ENCODE data around the gene CCDC91. TPM values are rescaled to one million over a fixed set of nuclear protein-coding genes. Genes with fewer than 3 reads are reported as not detected.

Gene CCDC91
- polyA plus RNA-seq, 1 donor (not counting 4 experiments of a cell fraction or from before 2014, with no cell fraction given) = 26.5 TPM

DNA sequence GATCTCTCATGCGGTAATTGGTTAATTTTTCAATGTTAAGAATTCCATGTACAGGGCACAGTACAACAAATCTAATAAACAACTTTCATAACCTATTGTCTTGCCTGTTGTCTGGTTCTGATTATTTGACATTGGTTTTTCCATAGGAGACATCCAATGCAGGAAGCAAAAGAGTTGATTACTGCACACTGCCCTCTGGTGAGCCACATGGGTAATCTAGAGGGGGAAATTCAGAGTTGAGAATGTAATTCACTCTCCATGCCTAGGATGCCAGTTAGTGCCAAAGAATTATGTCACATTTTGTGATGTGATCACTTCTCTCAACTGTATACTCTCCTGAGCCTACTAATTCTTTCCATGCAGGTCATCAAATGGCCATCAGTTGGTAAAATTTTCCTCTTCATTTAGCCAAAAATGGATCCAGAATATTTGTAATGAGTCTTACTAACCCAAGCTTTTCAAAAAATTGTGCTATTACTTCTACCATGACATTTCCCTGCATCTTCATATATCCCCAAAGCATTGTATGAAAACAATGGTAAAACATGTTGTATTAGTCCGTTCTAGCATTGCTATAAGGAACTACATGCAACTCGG lies 17.7 kb upstream of the CCDC91 start:
- Histone ChIP-seq H3K9ac (ENCODE audit: control insufficient read depth, extremely low read depth, insufficient read depth, low read length) (no peak overlapping the region), H3K79me2 (ENCODE audit: control insufficient read depth, insufficient read depth, low read length) (no peaks in the 10 kb centered on the region), H3K27me3 (ENCODE audit: control insufficient read depth, extremely low read depth, insufficient read depth, low read length) (no peaks in the 10 kb centered on the region), H4K20me1 (ENCODE audit: control insufficient read depth, extremely low read depth, insufficient read depth, low read length) (no peaks in the 10 kb centered on the region), H3K9me1 (ENCODE audit: control insufficient read depth, extremely low read depth, insufficient read depth, low read length) (no peaks in the 10 kb centered on the region), H3K4me3 (ENCODE audit: control insufficient read depth in 2 of 3, extremely low read depth in 1 of 3, insufficient read depth in 2 of 3, low read depth in 1 of 3, low read length in 3 of 3) (no peak overlapping the region), H3K4me1 (ENCODE audit: control insufficient read depth, extremely low read depth, insufficient read depth, low read length) (peaks cover 11% of the 10 kb centered on the region), H3K9me3 (ENCODE audit: control insufficient read depth, low read depth, low read length) (no peaks in the 10 kb centered on the region), H3K36me3 (ENCODE audit: control insufficient read depth in 2 of 2, extremely low read depth in 1 of 2, insufficient read depth in 2 of 2, low read length in 2 of 2) (no peaks in the 10 kb centered on the region), H2AFZ (ENCODE audit: control insufficient read depth, low read length) (no peak overlapping the region), H3K4me2 (ENCODE audit: control insufficient read depth, extremely low read depth, insufficient read depth, low read depth, low read length) (no peak overlapping the region), H3K27ac (ENCODE audit: control insufficient read depth, insufficient read depth, low read length) (peak overlapping the region; percentile 16)
- dilution Hi-C loops (cut with MboI; ENCODE audit: extremely low pct_ligation_motif_present, low sequenced_read_pairs) = no loop called here
- FAIRE-seq (peak; percentile 84), DNase-seq (ENCODE audit: low read depth, low spot score) (no peak)
- TF ChIP-seq EZH2 (IDR thresholded peaks at IDR 0.05; ENCODE audit: low read length) = no peak
- TF ChIP-seq, protein P1, sequence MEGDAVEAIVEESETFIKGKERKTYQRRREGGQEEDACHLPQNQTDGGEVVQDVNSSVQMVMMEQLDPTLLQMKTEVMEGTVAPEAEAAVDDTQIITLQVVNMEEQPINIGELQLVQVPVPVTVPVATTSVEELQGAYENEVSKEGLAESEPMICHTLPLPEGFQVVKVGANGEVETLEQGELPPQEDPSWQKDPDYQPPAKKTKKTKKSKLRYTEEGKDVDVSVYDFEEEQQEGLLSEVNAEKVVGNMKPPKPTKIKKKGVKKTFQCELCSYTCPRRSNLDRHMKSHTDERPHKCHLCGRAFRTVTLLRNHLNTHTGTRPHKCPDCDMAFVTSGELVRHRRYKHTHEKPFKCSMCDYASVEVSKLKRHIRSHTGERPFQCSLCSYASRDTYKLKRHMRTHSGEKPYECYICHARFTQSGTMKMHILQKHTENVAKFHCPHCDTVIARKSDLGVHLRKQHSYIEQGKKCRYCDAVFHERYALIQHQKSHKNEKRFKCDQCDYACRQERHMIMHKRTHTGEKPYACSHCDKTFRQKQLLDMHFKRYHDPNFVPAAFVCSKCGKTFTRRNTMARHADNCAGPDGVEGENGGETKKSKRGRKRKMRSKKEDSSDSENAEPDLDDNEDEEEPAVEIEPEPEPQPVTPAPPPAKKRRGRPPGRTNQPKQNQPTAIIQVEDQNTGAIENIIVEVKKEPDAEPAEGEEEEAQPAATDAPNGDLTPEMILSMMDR (optimal IDR thresholded peaks at IDR 0.05 in 1 of 3, IDR thresholded peaks at IDR 0.05 in 1 of 3, conservative IDR thresholded peaks at IDR 0.05 in 1 of 3; ENCODE audit: extremely low read depth in 1 of 3, insufficient read depth in 2 of 3, low read length in 3 of 3) = peak; percentile 66 to 79 (median 76)

- H3K27me3 ChIP-seq (ENCODE audit: control insufficient read depth, extremely low read depth, insufficient read depth, low read length) = no peaks in the 10 kb centered on the region
- dilution Hi-C loops (cut with MboI; ENCODE audit: extremely low pct_ligation_motif_present, low sequenced_read_pairs) = no loop called here
- FAIRE-seq (peak; percentile 17), DNase-seq (ENCODE audit: low read depth, low spot score) (no peak)
- no peaks in the 10 kb centered on the region for H4K20me1 ChIP-seq (ENCODE audit: control insufficient read depth, extremely low read depth, insufficient read depth, low read length)
- no peak overlapping the region for H3K27ac ChIP-seq (ENCODE audit: control insufficient read depth, insufficient read depth, low read length)
- TF ChIP-seq EZH2 (IDR thresholded peaks at IDR 0.05; ENCODE audit: low read length) = no peak
- no peaks in the 10 kb centered on the region for H3K9me3 ChIP-seq (ENCODE audit: control insufficient read depth, low read depth, low read length)
- no peak overlapping the region for H3K4me3 ChIP-seq (ENCODE audit: control insufficient read depth in 2 of 3, extremely low read depth in 1 of 3, insufficient read depth in 2 of 3, low read depth in 1 of 3, low read length in 3 of 3)
- no peak overlapping the region for H2AFZ ChIP-seq (ENCODE audit: control insufficient read depth, low read length)
- no peak overlapping the region for H3K4me2 ChIP-seq (ENCODE audit: control insufficient read depth, extremely low read depth, insufficient read depth, low read depth, low read length)
- no peak overlapping the region for H3K9ac ChIP-seq (ENCODE audit: control insufficient read depth, extremely low read depth, insufficient read depth, low read length)
- H3K4me1 ChIP-seq (ENCODE audit: control insufficient read depth, extremely low read depth, insufficient read depth, low read length) = peaks cover 11% of the 10 kb centered on the region
- H3K9me1 ChIP-seq (ENCODE audit: control insufficient read depth, extremely low read depth, insufficient read depth, low read length) = no peaks in the 10 kb centered on the region
- H3K79me2 ChIP-seq (ENCODE audit: control insufficient read depth, insufficient read depth, low read length) = no peaks in the 10 kb centered on the region
- no peaks in the 10 kb centered on the region for H3K36me3 ChIP-seq (ENCODE audit: control insufficient read depth in 2 of 2, extremely low read depth in 1 of 2, insufficient read depth in 2 of 2, low read length in 2 of 2)
These were observed 16.8 kb upstream of the CCDC91 start for GRCh38 chr12:28173440-28173839.

DNA sequence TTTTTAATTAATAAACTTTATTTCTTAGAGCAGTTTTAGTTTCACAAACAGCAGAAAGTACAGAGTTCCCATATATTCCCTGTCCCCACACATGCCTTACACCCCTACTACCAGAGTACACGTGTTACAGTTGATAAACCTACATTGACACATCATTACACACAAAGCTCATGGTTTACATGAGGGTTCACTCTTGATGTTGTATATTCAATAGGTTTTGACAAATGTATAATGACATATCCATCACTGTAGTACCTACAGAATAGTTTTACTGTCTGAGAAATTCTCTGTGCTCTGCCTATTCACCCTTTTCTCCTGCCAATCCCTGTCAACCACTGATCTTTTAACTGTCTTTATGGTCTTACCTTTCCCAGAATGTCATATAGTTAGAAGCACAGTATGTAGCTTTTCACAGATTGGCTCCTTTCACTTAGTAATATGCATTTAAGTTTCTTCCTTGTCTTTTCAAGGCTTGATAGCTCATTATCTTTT lies 15.1 kb upstream of the CCDC91 start:
- no peak overlapping the region for H3K9ac ChIP-seq (ENCODE audit: control insufficient read depth, extremely low read depth, insufficient read depth, low read length)
- FAIRE-seq (no peak), DNase-seq (ENCODE audit: low read depth, low spot score) (no peak)
- H3K79me2 ChIP-seq (ENCODE audit: control insufficient read depth, insufficient read depth, low read length) = no peaks in the 10 kb centered on the region
- TF ChIP-seq EZH2 (IDR thresholded peaks at IDR 0.05; ENCODE audit: low read length) = no peak
- TF ChIP-seq, protein P1 (optimal IDR thresholded peaks at IDR 0.05 in 1 of 3, IDR thresholded peaks at IDR 0.05 in 1 of 3, conservative IDR thresholded peaks at IDR 0.05 in 1 of 3; ENCODE audit: extremely low read depth in 1 of 3, insufficient read depth in 2 of 3, low read length in 3 of 3) = no peak
- no peaks in the 10 kb centered on the region for H3K36me3 ChIP-seq (ENCODE audit: control insufficient read depth in 2 of 2, extremely low read depth in 1 of 2, insufficient read depth in 2 of 2, low read length in 2 of 2)
- H3K4me1 ChIP-seq (ENCODE audit: control insufficient read depth, extremely low read depth, insufficient read depth, low read length) = peaks cover 11% of the 10 kb centered on the region
- no peaks in the 10 kb centered on the region for H4K20me1 ChIP-seq (ENCODE audit: control insufficient read depth, extremely low read depth, insufficient read depth, low read length)
- no peaks in the 10 kb centered on the region for H3K9me3 ChIP-seq (ENCODE audit: control insufficient read depth, low read depth, low read length)
- no peaks in the 10 kb centered on the region for H3K27me3 ChIP-seq (ENCODE audit: control insufficient read depth, extremely low read depth, insufficient read depth, low read length)
- H3K9me1 ChIP-seq (ENCODE audit: control insufficient read depth, extremely low read depth, insufficient read depth, low read length) = no peaks in the 10 kb centered on the region
- no peak overlapping the region for H3K4me3 ChIP-seq (ENCODE audit: control insufficient read depth in 2 of 3, extremely low read depth in 1 of 3, insufficient read depth in 2 of 3, low read depth in 1 of 3, low read length in 3 of 3)
- no peak overlapping the region for H3K4me2 ChIP-seq (ENCODE audit: control insufficient read depth, extremely low read depth, insufficient read depth, low read depth, low read length)
- dilution Hi-C loops (cut with MboI; ENCODE audit: extremely low pct_ligation_motif_present, low sequenced_read_pairs) = no loop called here
- no peak overlapping the region for H3K27ac ChIP-seq (ENCODE audit: control insufficient read depth, insufficient read depth, low read length)
- H2AFZ ChIP-seq (ENCODE audit: control insufficient read depth, low read length) = no peak overlapping the region
